GM19438 (cell line): ENCODE results near the gene NEK7.

Experiments used
- ATAC-seq: cut with Tn5 transposase; IDR thresholded peaks from one replicate; pipeline ENCODE4 v1.9.1; 2021; ENCODE audit warnings: low read depth; ENCODE audit not compliant: unreplicated experiment

Gene NEK7

GRCh38 chr1:198141668-198142351 lies 15.0 kb upstream of the NEK7 start:
- no peak for ATAC-seq

- ATAC-seq: no peak
Observed at GRCh38 chr1:198143797-198144196, 13.0 kb upstream of the NEK7 start.

- no peak for ATAC-seq
Observed at GRCh38 chr1:198147216-198147615, 9.6 kb upstream of the NEK7 start.

GRCh38 chr1:198150369-198150768 lies 6.4 kb upstream of the NEK7 start:
- ATAC-seq: no peak

GRCh38 chr1:198151688-198152087 lies 5.1 kb upstream of the NEK7 start:
- no peak for ATAC-seq

GRCh38 chr1:198153103-198153502 lies 3.7 kb upstream of the NEK7 start:
- no peak for ATAC-seq

GRCh38 chr1:198153804-198154203 lies 3.0 kb upstream of the NEK7 start:
- no peak for ATAC-seq

GRCh38 chr1:198155253-198155652 lies 1.5 kb upstream of the NEK7 start:
- no peak for ATAC-seq

- ATAC-seq: no peak
Observed at GRCh38 chr1:198156111-198156744, 570 bp upstream of the NEK7 start.

GRCh38 chr1:198157241-198157846 lies 546 bp downstream of the NEK7 start:
- peak; percentile 49 for ATAC-seq

GRCh38 chr1:198157847-198158725 lies 1.3 kb downstream of the NEK7 start:
- no peak for ATAC-seq

GRCh38 chr1:198158735-198159589 lies 2.2 kb downstream of the NEK7 start:
- peak; percentile 52 for ATAC-seq

- no peak for ATAC-seq
Observed at GRCh38 chr1:198160222-198160621, 3.4 kb downstream of the NEK7 start.

- ATAC-seq: no peak
Observed at GRCh38 chr1:198160946-198161614, 4.3 kb downstream of the NEK7 start.

GRCh38 chr1:198161718-198162090 lies 4.9 kb downstream of the NEK7 start:
- no peak for ATAC-seq

- no peak for ATAC-seq
Observed at GRCh38 chr1:198162091-198162767, 5.4 kb downstream of the NEK7 start.

GRCh38 chr1:198165927-198166647 lies 9.3 kb downstream of the NEK7 start:
- ATAC-seq: peak; percentile 33

- no peak for ATAC-seq
Observed at GRCh38 chr1:198166900-198167299, 10.1 kb downstream of the NEK7 start.
